SH-SY5Y (cell line): ENCODE measurements around the gene CCSER2.

Source experiments
- GATA2 ChIP-seq: IDR thresholded peaks from 2 replicates; pipeline ENCODE4 v1.6.1; 2011; ENCODE audit warnings: mild to moderate bottlenecking, low read depth, low read length
- GATA3 ChIP-seq: IDR thresholded peaks from 2 replicates; pipeline ENCODE4 v1.6.1; 2011; ENCODE audit warnings: low read depth, mild to moderate bottlenecking, low read length, moderate library complexity

DNA sequence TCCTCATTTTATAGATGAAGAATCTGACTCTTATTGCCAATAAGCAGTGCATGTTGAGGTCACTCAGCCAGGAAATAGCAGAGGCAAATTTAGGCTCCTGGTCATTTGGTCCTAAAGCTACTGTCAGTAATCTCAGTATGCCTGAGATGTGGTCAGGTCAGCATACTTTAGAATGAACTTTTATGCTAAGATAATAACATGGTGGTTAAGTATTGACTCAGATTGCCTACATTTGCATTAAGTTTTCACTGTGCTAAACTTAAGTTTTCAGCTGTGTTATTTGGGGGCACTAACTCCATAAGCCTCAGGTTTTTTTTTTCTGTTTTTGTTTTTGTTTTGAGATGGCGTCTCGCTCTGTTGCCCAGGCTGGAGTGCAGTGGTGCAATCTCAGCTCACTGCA lies 35.9 kb upstream of the CCSER2 start:
- TF ChIP-seq GATA3, result no peak
- TF ChIP-seq GATA2, result no peak
